KMS-11 (cell line): ENCODE data around the gene ARHGEF19.
"Not testable (repeated sequence)": the region's sequence is repeated elsewhere in the genome, so short reads cannot be mapped to it uniquely, and the experiment has no call there.

Source experiments
- H2AFZ ChIP-seq: fragments of 200-600 bp; sonication (generic); 2 replicates; pipeline ENCODE4 v1.6.1; 2016; ENCODE audit warnings: antibody characterized with exemption, mixed run types, low read depth
- H3K27ac ChIP-seq: fragments of 200-600 bp; sonication (generic); 2 replicates; pipeline ENCODE4 v1.6.1; 2016; ENCODE audit warnings: mild to moderate bottlenecking, mixed run types
- H3K27me3 ChIP-seq: fragments of 200-600 bp; sonication (generic); 2 replicates; pipeline ENCODE4 v1.6.1; 2017; ENCODE audit warnings: mild to moderate bottlenecking, low read depth, mixed run types, moderate library complexity; ENCODE audit not compliant: insufficient read depth
- H3K36me3 ChIP-seq: fragments of 200-600 bp; sonication (generic); 2 replicates; pipeline ENCODE4 v1.6.1; 2017; ENCODE audit warnings: mild to moderate bottlenecking, mixed run types; ENCODE audit not compliant: insufficient read depth
- H3K4me1 ChIP-seq: fragments of 200-600 bp; sonication (generic); 2 replicates; pipeline ENCODE4 v1.6.1; 2016; ENCODE audit warnings: mild to moderate bottlenecking, low read depth, mixed run types; ENCODE audit not compliant: poor library complexity, severe bottlenecking
- H3K4me2 ChIP-seq: fragments of 200-600 bp; sonication (generic); 2 replicates; pipeline ENCODE4 v1.7.0; 2016; ENCODE audit warnings: mild to moderate bottlenecking, mixed run types
- H3K4me3 ChIP-seq: fragments of 200-600 bp; sonication (generic); IDR thresholded peaks from 2 replicates; pipeline ENCODE4 v1.6.1; 2017; ENCODE audit warnings: low read depth, low read length, mixed read lengths; ENCODE audit not compliant: insufficient read depth
- H3K79me2 ChIP-seq: fragments of 200-600 bp; sonication (generic); 2 replicates; pipeline ENCODE4 v1.6.1; 2016; ENCODE audit warnings: low read depth, mixed run types; ENCODE audit not compliant: insufficient read depth
- H3K9ac ChIP-seq: fragments of 200-600 bp; sonication (generic); 2 replicates; pipeline ENCODE4 v1.6.1; 2016; ENCODE audit warnings: mild to moderate bottlenecking, mixed run types
- H4K20me1 ChIP-seq: fragments of 200-600 bp; sonication (generic); 2 replicates; pipeline ENCODE4 v1.6.1; 2016; ENCODE audit warnings: mild to moderate bottlenecking, mixed run types; ENCODE audit not compliant: insufficient read depth
- CTCF ChIP-seq: fragments of 200-600 bp; sonication (generic); conservative IDR thresholded peaks from 2 replicates; pipeline ENCODE4 v1.6.1; 2017; ENCODE audit warnings: low read depth, mild to moderate bottlenecking, antibody characterized with exemption, low read length, moderate library complexity, mixed read lengths

Gene ARHGEF19

GRCh38 chr1:16226490-16227179, 14.2 kb upstream of the ARHGEF19 start:
- Histone ChIP-seq H3K9ac (no peak overlapping the region), H2AFZ (no peak overlapping the region), H3K27ac (no peak overlapping the region), H3K36me3 (no peaks in the 10 kb centered on the region), H3K27me3 (no peaks in the 10 kb centered on the region), H4K20me1 (no peaks in the 10 kb centered on the region), H3K4me1 (no peaks in the 10 kb centered on the region), H3K79me2 (no peaks in the 10 kb centered on the region), H3K4me2 (no peak overlapping the region), H3K4me3 (no peak overlapping the region)
- TF ChIP-seq CTCF: no peak

GRCh38 chr1:16226129-16226489, 13.7 kb upstream of the ARHGEF19 start:
- no peak overlapping the region for H3K4me2 ChIP-seq
- no peaks in the 10 kb centered on the region for H3K79me2 ChIP-seq
- H3K4me1 ChIP-seq: no peaks in the 10 kb centered on the region
- no peak overlapping the region for H2AFZ ChIP-seq
- TF ChIP-seq CTCF: no peak
- H3K4me3 ChIP-seq: no peak overlapping the region
- H4K20me1 ChIP-seq: no peaks in the 10 kb centered on the region
- H3K36me3 ChIP-seq: no peaks in the 10 kb centered on the region
- H3K27ac ChIP-seq: no peak overlapping the region
- H3K9ac ChIP-seq: no peak overlapping the region
- H3K27me3 ChIP-seq: no peaks in the 10 kb centered on the region

- Histone ChIP-seq H3K27ac (no peak overlapping the region), H3K4me3 (no peak overlapping the region), H3K79me2 (no peaks in the 10 kb centered on the region), H3K36me3 (no peaks in the 10 kb centered on the region), H4K20me1 (no peaks in the 10 kb centered on the region), H2AFZ (no peak overlapping the region), H3K27me3 (no peaks in the 10 kb centered on the region), H3K9ac (no peak overlapping the region), H3K4me1 (peaks cover 9% of the 10 kb centered on the region), H3K4me2 (no peak overlapping the region)
- no peak for TF ChIP-seq CTCF
Measured at GRCh38 chr1:16224472-16224871, 12.0 kb upstream of the ARHGEF19 start.

DNA sequence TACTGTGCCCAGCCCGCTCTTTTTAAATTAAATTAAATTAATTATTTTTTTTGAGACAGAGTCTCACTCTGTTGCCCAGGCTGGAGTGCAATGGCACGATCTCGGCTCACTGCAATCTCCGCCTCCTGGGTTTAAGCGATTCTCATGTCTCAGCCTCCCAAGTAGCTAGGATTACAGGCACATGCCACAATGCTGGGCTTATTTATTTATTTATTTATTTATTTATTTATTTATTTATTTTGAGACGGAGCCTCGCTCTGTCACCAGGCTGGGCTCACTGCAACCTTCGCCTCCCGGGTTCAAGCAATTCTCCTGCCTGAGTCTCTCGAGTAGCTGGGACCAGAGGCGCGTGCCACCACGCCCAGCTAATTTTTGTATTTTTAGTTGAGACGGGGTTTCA, 10.3 kb upstream of the ARHGEF19 start:
- peaks cover 12% of the 10 kb centered on the region for H3K4me1 ChIP-seq
- H3K36me3 ChIP-seq, H3K79me2 ChIP-seq, H3K4me3 ChIP-seq, H4K20me1 ChIP-seq, H3K27ac ChIP-seq, H3K27me3 ChIP-seq, H3K4me2 ChIP-seq, H2AFZ ChIP-seq, H3K9ac ChIP-seq: not testable (repeated sequence)

- TF ChIP-seq CTCF: no peak
- no peak overlapping the region for H3K4me2 ChIP-seq
- H3K4me1 ChIP-seq: peaks cover 20% of the 10 kb centered on the region
- no peaks in the 10 kb centered on the region for H3K36me3 ChIP-seq
- H3K79me2 ChIP-seq: no peaks in the 10 kb centered on the region
- H2AFZ ChIP-seq: no peak overlapping the region
- H3K9ac ChIP-seq: no peak overlapping the region
- H3K4me3 ChIP-seq: no peak overlapping the region
- no peaks in the 10 kb centered on the region for H4K20me1 ChIP-seq
- no peaks in the 10 kb centered on the region for H3K27me3 ChIP-seq
- H3K27ac ChIP-seq: no peak overlapping the region
Measured at GRCh38 chr1:16221499-16221898, 9.0 kb upstream of the ARHGEF19 start.
